SK-N-SH (cell line): ENCODE measurements around the gene KLK2.

Source experiments
- EZH2phosphoT487 ChIP-seq: fragments of 200-600 bp; sonication (generic); IDR thresholded peaks from 2 replicates; pipeline ENCODE4 v1.6.1; 2017; ENCODE audit warnings: low read depth, mixed run types, mild to moderate bottlenecking, antibody characterized with exemption, moderate library complexity, borderline replicate concordance
- FOXM1 ChIP-seq: IDR thresholded peaks from 2 replicates; pipeline ENCODE4 v1.4.0; 2012; ENCODE audit warnings: low read depth, mild to moderate bottlenecking
- GABPA ChIP-seq: IDR thresholded peaks from 2 replicates; pipeline ENCODE4 v1.4.0; 2012; ENCODE audit warnings: low read depth, mild to moderate bottlenecking
- JUND ChIP-seq: IDR thresholded peaks from 2 replicates; pipeline ENCODE4 v1.4.0; 2012
- MXI1 ChIP-seq: IDR thresholded peaks from 2 replicates; pipeline ENCODE4 v1.6.1; 2012; ENCODE audit warnings: mild to moderate bottlenecking, low read depth, low read length, improper control_type of control experiment
- NRF1 ChIP-seq: IDR thresholded peaks from 2 replicates; pipeline ENCODE4 v1.6.1; 2012; ENCODE audit warnings: low read depth, mild to moderate bottlenecking, low read length
- POLR2AphosphoS5 ChIP-seq: IDR thresholded peaks from 2 replicates; pipeline ENCODE4 v1.6.1; 2012; ENCODE audit warnings: low read depth, low read length
- RCOR1 ChIP-seq: fragments of 150-350 bp; IDR thresholded peaks from 2 replicates; pipeline ENCODE4 v1.6.1; 2017; ENCODE audit warnings: antibody characterized with exemption, low read length
- SIN3A ChIP-seq: IDR thresholded peaks from 2 replicates; pipeline ENCODE4 v1.6.1; 2012; ENCODE audit warnings: low read depth, mild to moderate bottlenecking, low read length, moderate library complexity, borderline replicate concordance
- YY1 ChIP-seq: IDR thresholded peaks from 2 replicates; pipeline ENCODE4 v1.4.0; 2012; ENCODE audit warnings: low read depth, mild to moderate bottlenecking
- TF ChIP-seq, protein P1 (sequence below): fragments of 200-600 bp; sonication (generic); IDR thresholded peaks from 2 replicates; pipeline ENCODE4 v1.6.1; 2017; ENCODE audit warnings: antibody characterized with exemption, mild to moderate bottlenecking, moderate library complexity
- TF ChIP-seq, protein P2 (sequence below): fragments of 150-350 bp; IDR thresholded peaks from 2 replicates; pipeline ENCODE4 v1.6.1; 2016; ENCODE audit warnings: mild to moderate bottlenecking, low read depth, low read length
- TF ChIP-seq, protein P3 (sequence below): IDR thresholded peaks from 2 replicates; pipeline ENCODE4 v1.4.0; 2012; ENCODE audit warnings: low read depth

DNA sequence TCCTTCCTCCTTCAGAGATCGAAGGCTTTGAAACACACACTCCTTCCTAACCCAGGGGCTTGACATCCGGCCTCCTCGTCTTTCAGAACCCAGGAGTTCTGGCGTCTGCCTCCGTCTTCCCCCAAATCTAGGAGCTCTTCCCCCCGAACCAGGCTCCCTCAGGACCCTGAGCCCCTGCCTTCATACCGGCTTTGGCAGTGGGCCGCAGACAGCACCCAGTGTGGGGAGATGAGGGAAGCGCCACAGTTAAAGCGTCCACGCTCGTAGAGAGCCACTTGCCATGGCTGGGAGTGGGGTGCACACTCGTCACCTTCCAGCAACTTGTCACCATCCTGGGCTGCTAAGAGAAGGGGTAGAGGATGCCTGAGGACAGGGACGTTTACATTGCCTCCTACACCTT lies 45.8 kb upstream of the KLK2 start:
- TF ChIP-seq, protein P1, sequence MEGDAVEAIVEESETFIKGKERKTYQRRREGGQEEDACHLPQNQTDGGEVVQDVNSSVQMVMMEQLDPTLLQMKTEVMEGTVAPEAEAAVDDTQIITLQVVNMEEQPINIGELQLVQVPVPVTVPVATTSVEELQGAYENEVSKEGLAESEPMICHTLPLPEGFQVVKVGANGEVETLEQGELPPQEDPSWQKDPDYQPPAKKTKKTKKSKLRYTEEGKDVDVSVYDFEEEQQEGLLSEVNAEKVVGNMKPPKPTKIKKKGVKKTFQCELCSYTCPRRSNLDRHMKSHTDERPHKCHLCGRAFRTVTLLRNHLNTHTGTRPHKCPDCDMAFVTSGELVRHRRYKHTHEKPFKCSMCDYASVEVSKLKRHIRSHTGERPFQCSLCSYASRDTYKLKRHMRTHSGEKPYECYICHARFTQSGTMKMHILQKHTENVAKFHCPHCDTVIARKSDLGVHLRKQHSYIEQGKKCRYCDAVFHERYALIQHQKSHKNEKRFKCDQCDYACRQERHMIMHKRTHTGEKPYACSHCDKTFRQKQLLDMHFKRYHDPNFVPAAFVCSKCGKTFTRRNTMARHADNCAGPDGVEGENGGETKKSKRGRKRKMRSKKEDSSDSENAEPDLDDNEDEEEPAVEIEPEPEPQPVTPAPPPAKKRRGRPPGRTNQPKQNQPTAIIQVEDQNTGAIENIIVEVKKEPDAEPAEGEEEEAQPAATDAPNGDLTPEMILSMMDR, result no peak
- TF ChIP-seq, protein P2, sequence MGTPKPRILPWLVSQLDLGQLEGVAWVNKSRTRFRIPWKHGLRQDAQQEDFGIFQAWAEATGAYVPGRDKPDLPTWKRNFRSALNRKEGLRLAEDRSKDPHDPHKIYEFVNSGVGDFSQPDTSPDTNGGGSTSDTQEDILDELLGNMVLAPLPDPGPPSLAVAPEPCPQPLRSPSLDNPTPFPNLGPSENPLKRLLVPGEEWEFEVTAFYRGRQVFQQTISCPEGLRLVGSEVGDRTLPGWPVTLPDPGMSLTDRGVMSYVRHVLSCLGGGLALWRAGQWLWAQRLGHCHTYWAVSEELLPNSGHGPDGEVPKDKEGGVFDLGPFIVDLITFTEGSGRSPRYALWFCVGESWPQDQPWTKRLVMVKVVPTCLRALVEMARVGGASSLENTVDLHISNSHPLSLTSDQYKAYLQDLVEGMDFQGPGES, result no peak
- TF ChIP-seq RCOR1, result no peak
- no peak for TF ChIP-seq YY1
- TF ChIP-seq GABPA, result no peak
- TF ChIP-seq MXI1, result no peak
- TF ChIP-seq POLR2AphosphoS5, result no peak
- TF ChIP-seq SIN3A, result no peak
- TF ChIP-seq, protein P3, sequence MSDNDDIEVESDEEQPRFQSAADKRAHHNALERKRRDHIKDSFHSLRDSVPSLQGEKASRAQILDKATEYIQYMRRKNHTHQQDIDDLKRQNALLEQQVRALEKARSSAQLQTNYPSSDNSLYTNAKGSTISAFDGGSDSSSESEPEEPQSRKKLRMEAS, result no peak
- no peak for TF ChIP-seq FOXM1
- TF ChIP-seq JUND, result no peak
- no peak for TF ChIP-seq EZH2phosphoT487
- no peak for TF ChIP-seq NRF1
